Stomach (tissue), 9 donors: ENCODE measurements around the gene NOTCH3. TPM values are rescaled to one million over a fixed set of nuclear protein-coding genes. Genes with fewer than 3 reads are reported as not detected.

ENCODE experiments used
- DNase-seq, 2 donors: peaks; one replicate each; pipeline versions ENCODE4 v3.0.0 to v3.0.0-alpha.2; 2013 to 2019
- H3K27ac ChIP-seq, 5 donors: fragments of 200-600 bp in 4 of 5; sonication (generic) in 4 of 5; one replicate each; pipeline ENCODE4 v1.5.1; 2013 to 2019; ENCODE audit warnings: mild to moderate bottlenecking in 1 of 5, moderate library complexity in 1 of 5
- H3K27me3 ChIP-seq, 3 donors: fragments of 200-600 bp; sonication (generic); one replicate each; pipeline ENCODE4 v1.5.1; 2017 to 2019; ENCODE audit warnings: mixed run types in 1 of 3
- H3K36me3 ChIP-seq, 4 donors: fragments of 200-600 bp; sonication (generic); 1 replicate in 3 of 4; 2 replicates in 1 of 4; pipeline ENCODE4 v1.5.1; 2016 to 2019
- H3K4me1 ChIP-seq, 4 donors: fragments of 200-600 bp; sonication (generic); one replicate each; pipeline ENCODE4 v1.5.1; 2016 to 2019
- H3K4me3 ChIP-seq, 4 donors: fragments of 200-600 bp; sonication (generic) in 3 of 4; one replicate each; pipeline ENCODE4 v1.5.1; 2016 to 2019; ENCODE audit warnings: mild to moderate bottlenecking in 1 of 4
- H3K9me3 ChIP-seq, 4 donors: fragments of 200-600 bp; sonication (generic); one replicate each; pipeline ENCODE4 v1.5.1; 2016 to 2019
- CTCF ChIP-seq, 7 experiments: fragments of 450-650 bp in 4 of 7; fragments of 200-600 bp in 3 of 7; sonication (generic) in 3 of 7; IDR thresholded peaks; one replicate each; pipeline ENCODE4 v1.5.1; 2016 to 2019; ENCODE audit warnings: antibody characterized with exemption in 7 of 7, control low read depth in 2 of 7, mild to moderate bottlenecking in 1 of 7
- EP300 ChIP-seq: sonication (generic); formaldehyde crosslinking; IDR thresholded peaks from one replicate; pipeline ENCODE4 v1.6.1; 2017; ENCODE audit warnings: antibody characterized with exemption
- POLR2A ChIP-seq, 4 donors: fragments of 450-650 bp; IDR thresholded peaks; one replicate each; pipeline ENCODE4 v1.6.1; 2016; ENCODE audit warnings: antibody characterized with exemption in 4 of 4, control low read depth in 2 of 4, mild to moderate bottlenecking in 1 of 4, moderate library complexity in 1 of 4
- POLR2AphosphoS5 ChIP-seq, 3 donors: sonication (generic); formaldehyde crosslinking; IDR thresholded peaks; one replicate each; pipeline ENCODE4 v1.6.1; 2016; ENCODE audit warnings: antibody characterized with exemption in 3 of 3
- WGBS, 5 donors: extraction: QIAGEN DNeasy Blood & Tissue Kit in 3 of 5; methylation state at CpG; one replicate each; pipeline versions ENCODE4 v1.1.5 to v1.1.7; 2013 to 2018; 5-methylcytosine and 5-hydroxymethylcytosine counted together
- intact Hi-C: fragments of 100-400 bp; cut with DNase I; formaldehyde crosslinking; loops from one replicate; pipeline ENCODE4 v1.15.1; 2023; ENCODE audit warnings: low total_unique reads
- polyA plus RNA-seq, 3 donors: library from polyadenylated mRNA; stranded (reverse); fragments of 200-250 nt; gene quantifications; one replicate each; pipeline ENCODE4 v1.2.3, GENCODE V29; 2013
- total RNA-seq, 5 donors: library from RNA; depleted of rRNA; stranded (reverse); fragments of >200 nt; gene quantifications; one replicate each; pipeline versions ENCODE4 v1.1.0 to v1.2.3, GENCODE V29; 2014 to 2016
- donor health status: healthy with polysubstance abuse.
- donor health status: Bipolar disorder and iron deficiency.
- donor health status: healthy.

NOTCH3 gene
- total and polyA plus RNA-seq, 8 donors: 1.2 to 54.5 (median 22.8) TPM

GRCh38 chr19:15169541-15170285, 31.1 kb downstream of the NOTCH3 start:
- H3K36me3 ChIP-seq: peaks cover 0 to 26% (median 19%) of the 10 kb centered on the region in 4 donors
- intact Hi-C loops: loop anchor here (5.0 kb wide), 1 partner anchor 393 kb away; no protein-coding TSS in a partner anchor
- H3K27me3 ChIP-seq: no peaks in the 10 kb centered on the region
- 84 to 90% (median 88%) methylated on average over 6 to 10 of the region's 10 CpGs for WGBS, 5 donors
- no peak overlapping the region for H3K27ac ChIP-seq
- H3K4me3 ChIP-seq: no peak overlapping the region
- H3K4me1 ChIP-seq: no peaks in the 10 kb centered on the region
- TF ChIP-seq POLR2AphosphoS5 (IDR thresholded peaks at IDR 0.05): no peak
- TF ChIP-seq POLR2A (IDR thresholded peaks at IDR 0.05): no peak
- TF ChIP-seq CTCF (IDR thresholded peaks at IDR 0.05): no peak
- TF ChIP-seq EP300: no peak
- DNase-seq: no peak
- H3K9me3 ChIP-seq: peaks cover 5 to 26% (median 23%) of the 10 kb centered on the region in 4 donors

- Histone ChIP-seq H3K9me3 (peaks cover 5 to 29% (median 25%) of the 10 kb centered on the region in 4 donors), H3K4me1 (no peaks in the 10 kb centered on the region), H3K36me3 (peaks cover 0 to 24% (median 18%) of the 10 kb centered on the region in 4 donors), H3K4me3 (no peak overlapping the region), H3K27ac (no peak overlapping the region), H3K27me3 (no peaks in the 10 kb centered on the region)
- intact Hi-C loops: loop anchor here (5.0 kb wide), 1 partner anchor 396 kb away; no protein-coding TSS in a partner anchor
- DNase-seq: no peak
- TF ChIP-seq POLR2A (IDR thresholded peaks at IDR 0.05) (no peak), EP300 (no peak), CTCF (IDR thresholded peaks at IDR 0.05) (no peak), POLR2AphosphoS5 (IDR thresholded peaks at IDR 0.05) (no peak)
- WGBS, 5 donors: 64 to 77% (median 70%) methylated on average over 4 of the region's 4 CpGs
These were observed 34.1 kb downstream of the NOTCH3 start for GRCh38 chr19:15166700-15167099.

GRCh38 chr19:15161028-15161984, 39.5 kb downstream of the NOTCH3 start:
- no peak overlapping the region for H3K27ac ChIP-seq
- TF ChIP-seq POLR2A (IDR thresholded peaks at IDR 0.05) (no peak), CTCF (IDR thresholded peaks at IDR 0.05) (no peak), POLR2AphosphoS5 (IDR thresholded peaks at IDR 0.05) (no peak), EP300 (no peak)
- peaks cover 0 to 26% (median 18%) of the 10 kb centered on the region in 4 donors for H3K36me3 ChIP-seq
- no peak for DNase-seq
- H3K27me3 ChIP-seq: no peaks in the 10 kb centered on the region
- H3K9me3 ChIP-seq: peaks cover 5 to 30% (median 17%) of the 10 kb centered on the region in 4 donors
- intact Hi-C loops: no loop called here
- 90 to 96% (median 92%) methylated on average over 19 to 42 of the region's 42 CpGs for WGBS, 5 donors
- no peak overlapping the region for H3K4me3 ChIP-seq
- H3K4me1 ChIP-seq: no peaks in the 10 kb centered on the region

- Histone ChIP-seq H3K36me3 (peaks cover 0 to 8% (median 3%) of the 10 kb centered on the region in 4 donors), H3K27me3 (no peaks in the 10 kb centered on the region), H3K9me3 (peaks cover 0 to 12% (median 2%) of the 10 kb centered on the region in 4 donors), H3K4me1 (no peaks in the 10 kb centered on the region), H3K27ac (no peak overlapping the region), H3K4me3 (no peak overlapping the region)
- TF ChIP-seq POLR2AphosphoS5 (IDR thresholded peaks at IDR 0.05): no peak
- no peak for TF ChIP-seq EP300
- no peak for TF ChIP-seq POLR2A (IDR thresholded peaks at IDR 0.05)
- TF ChIP-seq CTCF (IDR thresholded peaks at IDR 0.05): no peak
- DNase-seq: no peak
- intact Hi-C loops: no loop called here
- 67 to 81% (median 75%) methylated on average over 3 of the region's 3 CpGs for WGBS, 5 donors
These were observed 41.5 kb downstream of the NOTCH3 start for GRCh38 chr19:15159251-15159650.
